Transverse colon (tissue), 3 donors: Measurements from ENCODE around the gene COLEC11.

Source experiments
- POLR2A ChIP-seq: fragments of 450-650 bp; IDR thresholded peaks from one replicate; pipeline ENCODE4 v1.6.1; 2016; ENCODE audit warnings: antibody characterized with exemption, mild to moderate bottlenecking, moderate library complexity
- TF ChIP-seq, protein P1 (sequence below), 5 experiments: fragments of 200-600 bp in 3 of 5; fragments of 450-650 bp in 2 of 5; sonication (generic) in 3 of 5; IDR thresholded peaks; 1 replicate in 2 of 5; 2 replicates in 3 of 5; pipeline ENCODE4 v1.5.1; 2016 to 2017; ENCODE audit warnings: antibody characterized with exemption in 5 of 5, inconsistent platforms in 3 of 5, mild to moderate bottlenecking in 2 of 5, moderate library complexity in 1 of 5

DNA sequence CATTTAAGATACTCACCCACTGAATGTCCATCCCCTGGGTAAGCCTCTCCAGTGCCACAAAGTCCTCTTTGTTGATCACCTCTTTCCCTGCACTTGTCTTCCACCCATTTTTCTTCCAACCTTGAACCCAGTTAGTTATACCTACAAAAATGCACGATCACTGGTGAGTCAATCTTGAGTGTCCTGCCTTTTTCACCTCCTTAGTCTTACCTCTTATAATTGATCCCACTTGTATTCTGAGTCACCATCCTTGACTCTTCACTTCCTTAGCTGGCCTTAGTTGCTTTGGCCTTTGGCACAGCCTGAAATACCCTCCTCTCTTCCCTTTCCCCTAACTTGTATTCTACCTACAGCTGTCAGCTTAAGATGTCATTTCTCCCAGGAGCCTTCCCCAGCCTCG, 47.0 kb upstream of the COLEC11 start:
- TF ChIP-seq, protein P1, sequence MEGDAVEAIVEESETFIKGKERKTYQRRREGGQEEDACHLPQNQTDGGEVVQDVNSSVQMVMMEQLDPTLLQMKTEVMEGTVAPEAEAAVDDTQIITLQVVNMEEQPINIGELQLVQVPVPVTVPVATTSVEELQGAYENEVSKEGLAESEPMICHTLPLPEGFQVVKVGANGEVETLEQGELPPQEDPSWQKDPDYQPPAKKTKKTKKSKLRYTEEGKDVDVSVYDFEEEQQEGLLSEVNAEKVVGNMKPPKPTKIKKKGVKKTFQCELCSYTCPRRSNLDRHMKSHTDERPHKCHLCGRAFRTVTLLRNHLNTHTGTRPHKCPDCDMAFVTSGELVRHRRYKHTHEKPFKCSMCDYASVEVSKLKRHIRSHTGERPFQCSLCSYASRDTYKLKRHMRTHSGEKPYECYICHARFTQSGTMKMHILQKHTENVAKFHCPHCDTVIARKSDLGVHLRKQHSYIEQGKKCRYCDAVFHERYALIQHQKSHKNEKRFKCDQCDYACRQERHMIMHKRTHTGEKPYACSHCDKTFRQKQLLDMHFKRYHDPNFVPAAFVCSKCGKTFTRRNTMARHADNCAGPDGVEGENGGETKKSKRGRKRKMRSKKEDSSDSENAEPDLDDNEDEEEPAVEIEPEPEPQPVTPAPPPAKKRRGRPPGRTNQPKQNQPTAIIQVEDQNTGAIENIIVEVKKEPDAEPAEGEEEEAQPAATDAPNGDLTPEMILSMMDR (IDR thresholded peaks at IDR 0.05): no peak
- TF ChIP-seq POLR2A: no peak
